ENCODE results near the gene RGS9BP.
"Not testable (repeated sequence)": the region's sequence is repeated elsewhere in the genome, so short reads cannot be mapped to it uniquely, and the experiment has no call there.

- TF ChIP-seq CTCF (conservative IDR thresholded peaks at IDR 0.05; ENCODE audit: low read length); EZH2phosphoT487 (IDR thresholded peaks at IDR 0.05; ENCODE audit: borderline replicate concordance, low read depth, low read length): not testable (repeated sequence)
Observed at GRCh38 chr19:32694851-32695250, 19.2 kb downstream of the RGS9BP start.

All from OCI-LY7 (cell line).